DOHH2 (cell line): ENCODE results near the gene LAMC2.

Source experiments
- EZH2phosphoT487 ChIP-seq: fragments of 200-600 bp; sonication (generic); IDR thresholded peaks from 2 replicates; pipeline ENCODE4 v1.6.1; 2017; ENCODE audit warnings: borderline replicate concordance, mild to moderate bottlenecking, antibody characterized with exemption, low read length, moderate library complexity, mixed read lengths
- TF ChIP-seq, protein P1 (sequence below): fragments of 200-600 bp; sonication (generic); IDR thresholded peaks from one replicate; pipeline ENCODE4 v1.5.1; 2014; ENCODE audit warnings: antibody characterized with exemption, mild to moderate bottlenecking, low read depth, low read length; ENCODE audit not compliant: poor library complexity, severe bottlenecking

DNA sequence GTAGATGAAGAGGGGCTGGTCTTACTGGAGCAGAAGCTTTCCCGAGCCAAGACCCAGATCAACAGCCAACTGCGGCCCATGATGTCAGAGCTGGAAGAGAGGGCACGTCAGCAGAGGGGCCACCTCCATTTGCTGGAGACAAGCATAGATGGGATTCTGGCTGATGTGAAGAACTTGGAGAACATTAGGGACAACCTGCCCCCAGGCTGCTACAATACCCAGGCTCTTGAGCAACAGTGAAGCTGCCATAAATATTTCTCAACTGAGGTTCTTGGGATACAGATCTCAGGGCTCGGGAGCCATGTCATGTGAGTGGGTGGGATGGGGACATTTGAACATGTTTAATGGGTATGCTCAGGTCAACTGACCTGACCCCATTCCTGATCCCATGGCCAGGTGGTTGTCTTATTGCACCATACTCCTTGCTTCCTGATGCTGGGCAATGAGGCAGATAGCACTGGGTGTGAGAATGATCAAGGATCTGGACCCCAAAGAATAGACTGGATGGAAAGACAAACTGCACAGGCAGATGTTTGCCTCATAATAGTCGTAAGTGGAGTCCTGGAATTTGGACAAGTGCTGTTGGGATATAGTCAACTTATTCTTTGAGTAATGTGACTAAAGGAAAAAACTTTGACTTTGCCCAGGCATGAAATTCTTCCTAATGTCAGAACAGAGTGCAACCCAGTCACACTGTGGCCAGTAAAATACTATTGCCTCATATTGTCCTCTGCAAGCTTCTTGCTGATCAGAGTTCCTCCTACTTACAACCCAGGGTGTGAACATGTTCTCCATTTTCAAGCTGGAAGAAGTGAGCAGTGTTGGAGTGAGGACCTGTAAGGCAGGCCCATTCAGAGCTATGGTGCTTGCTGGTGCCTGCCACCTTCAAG lies 57.3 kb downstream of the LAMC2 start:
- TF ChIP-seq, protein P1, sequence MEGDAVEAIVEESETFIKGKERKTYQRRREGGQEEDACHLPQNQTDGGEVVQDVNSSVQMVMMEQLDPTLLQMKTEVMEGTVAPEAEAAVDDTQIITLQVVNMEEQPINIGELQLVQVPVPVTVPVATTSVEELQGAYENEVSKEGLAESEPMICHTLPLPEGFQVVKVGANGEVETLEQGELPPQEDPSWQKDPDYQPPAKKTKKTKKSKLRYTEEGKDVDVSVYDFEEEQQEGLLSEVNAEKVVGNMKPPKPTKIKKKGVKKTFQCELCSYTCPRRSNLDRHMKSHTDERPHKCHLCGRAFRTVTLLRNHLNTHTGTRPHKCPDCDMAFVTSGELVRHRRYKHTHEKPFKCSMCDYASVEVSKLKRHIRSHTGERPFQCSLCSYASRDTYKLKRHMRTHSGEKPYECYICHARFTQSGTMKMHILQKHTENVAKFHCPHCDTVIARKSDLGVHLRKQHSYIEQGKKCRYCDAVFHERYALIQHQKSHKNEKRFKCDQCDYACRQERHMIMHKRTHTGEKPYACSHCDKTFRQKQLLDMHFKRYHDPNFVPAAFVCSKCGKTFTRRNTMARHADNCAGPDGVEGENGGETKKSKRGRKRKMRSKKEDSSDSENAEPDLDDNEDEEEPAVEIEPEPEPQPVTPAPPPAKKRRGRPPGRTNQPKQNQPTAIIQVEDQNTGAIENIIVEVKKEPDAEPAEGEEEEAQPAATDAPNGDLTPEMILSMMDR: no peak
- no peak for TF ChIP-seq EZH2phosphoT487
